ENCODE measurements around the gene TTC28. TPM values are rescaled to one million over a fixed set of nuclear protein-coding genes. Genes with fewer than 3 reads are reported as not detected.

TTC28 gene
- polyA plus RNA-seq, 1 donor from 2014 or later, result 14.8 TPM

DNA sequence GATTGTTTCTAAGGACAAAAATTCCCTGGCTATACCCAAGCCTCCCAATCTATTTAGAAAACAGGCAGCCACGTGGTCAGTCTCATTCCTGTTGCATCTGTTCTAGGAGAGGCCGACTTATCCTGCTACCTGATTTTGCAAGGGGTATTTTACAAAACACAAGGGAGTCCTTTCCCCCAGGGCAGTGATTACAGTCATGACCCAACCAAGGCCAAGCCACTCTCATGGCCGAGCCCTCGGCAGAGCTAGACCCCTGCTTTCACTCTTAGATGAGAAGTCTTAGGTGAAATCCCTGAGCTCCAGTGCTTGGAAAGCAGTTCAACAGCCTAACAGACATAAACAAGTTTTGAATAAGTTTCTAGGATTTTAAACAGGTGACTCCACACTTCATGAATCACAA, 671.6 kb downstream of the TTC28 start:
- Histone ChIP-seq H3F3A (ENCODE audit: insufficient read depth, low read length, poor library complexity, severe bottlenecking) (no peaks in the 10 kb centered on the region), H3K9me3 (ENCODE audit: low read length) (no peaks in the 10 kb centered on the region), H3K79me2 (replicated peaks; ENCODE audit: insufficient read depth, low read length) (no peaks in the 10 kb centered on the region), H3K27me3 (ENCODE audit: insufficient read depth, low read depth, low read length) (no peaks in the 10 kb centered on the region), H3K9ac (ENCODE audit: low read length) (no peak overlapping the region), H3K36me3 (ENCODE audit: insufficient read depth, low read length) (no peaks in the 10 kb centered on the region), H3K27ac (ENCODE audit: low read length) (no peak overlapping the region), H4K20me1 (ENCODE audit: insufficient read depth) (no peaks in the 10 kb centered on the region), H3K4me3 (ENCODE audit: low read length) (no peak overlapping the region), H3K9me2 (ENCODE audit: insufficient read depth, low read length) (no peaks in the 10 kb centered on the region), H3K4me2 (ENCODE audit: low read length) (no peak overlapping the region), H2AFZ (ENCODE audit: low read depth, low read length) (no peak overlapping the region)
- TF ChIP-seq MXI1 (conservative IDR thresholded peaks at IDR 0.05; ENCODE audit: poor library complexity, severe bottlenecking) (no peak), RAD21 (conservative IDR thresholded peaks at IDR 0.05) (no peak), TAF1 (IDR thresholded peaks at IDR 0.05; ENCODE audit: low read depth) (no peak), POLR2AphosphoS5 (IDR thresholded peaks at IDR 0.05) (no peak), SMC3 (conservative IDR thresholded peaks at IDR 0.05; ENCODE audit: poor library complexity) (no peak), EP300 (conservative IDR thresholded peaks at IDR 0.05; ENCODE audit: poor library complexity, severe bottlenecking) (no peak), EZH2 (IDR thresholded peaks at IDR 0.05; ENCODE audit: borderline replicate concordance, insufficient read depth, low read length, poor library complexity, severe bottlenecking) (no peak)
- TF ChIP-seq, protein P1, sequence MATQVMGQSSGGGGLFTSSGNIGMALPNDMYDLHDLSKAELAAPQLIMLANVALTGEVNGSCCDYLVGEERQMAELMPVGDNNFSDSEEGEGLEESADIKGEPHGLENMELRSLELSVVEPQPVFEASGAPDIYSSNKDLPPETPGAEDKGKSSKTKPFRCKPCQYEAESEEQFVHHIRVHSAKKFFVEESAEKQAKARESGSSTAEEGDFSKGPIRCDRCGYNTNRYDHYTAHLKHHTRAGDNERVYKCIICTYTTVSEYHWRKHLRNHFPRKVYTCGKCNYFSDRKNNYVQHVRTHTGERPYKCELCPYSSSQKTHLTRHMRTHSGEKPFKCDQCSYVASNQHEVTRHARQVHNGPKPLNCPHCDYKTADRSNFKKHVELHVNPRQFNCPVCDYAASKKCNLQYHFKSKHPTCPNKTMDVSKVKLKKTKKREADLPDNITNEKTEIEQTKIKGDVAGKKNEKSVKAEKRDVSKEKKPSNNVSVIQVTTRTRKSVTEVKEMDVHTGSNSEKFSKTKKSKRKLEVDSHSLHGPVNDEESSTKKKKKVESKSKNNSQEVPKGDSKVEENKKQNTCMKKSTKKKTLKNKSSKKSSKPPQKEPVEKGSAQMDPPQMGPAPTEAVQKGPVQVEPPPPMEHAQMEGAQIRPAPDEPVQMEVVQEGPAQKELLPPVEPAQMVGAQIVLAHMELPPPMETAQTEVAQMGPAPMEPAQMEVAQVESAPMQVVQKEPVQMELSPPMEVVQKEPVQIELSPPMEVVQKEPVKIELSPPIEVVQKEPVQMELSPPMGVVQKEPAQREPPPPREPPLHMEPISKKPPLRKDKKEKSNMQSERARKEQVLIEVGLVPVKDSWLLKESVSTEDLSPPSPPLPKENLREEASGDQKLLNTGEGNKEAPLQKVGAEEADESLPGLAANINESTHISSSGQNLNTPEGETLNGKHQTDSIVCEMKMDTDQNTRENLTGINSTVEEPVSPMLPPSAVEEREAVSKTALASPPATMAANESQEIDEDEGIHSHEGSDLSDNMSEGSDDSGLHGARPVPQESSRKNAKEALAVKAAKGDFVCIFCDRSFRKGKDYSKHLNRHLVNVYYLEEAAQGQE (IDR thresholded peaks at IDR 0.05; ENCODE audit: borderline replicate concordance), result no peak
- TF ChIP-seq, protein P2, sequence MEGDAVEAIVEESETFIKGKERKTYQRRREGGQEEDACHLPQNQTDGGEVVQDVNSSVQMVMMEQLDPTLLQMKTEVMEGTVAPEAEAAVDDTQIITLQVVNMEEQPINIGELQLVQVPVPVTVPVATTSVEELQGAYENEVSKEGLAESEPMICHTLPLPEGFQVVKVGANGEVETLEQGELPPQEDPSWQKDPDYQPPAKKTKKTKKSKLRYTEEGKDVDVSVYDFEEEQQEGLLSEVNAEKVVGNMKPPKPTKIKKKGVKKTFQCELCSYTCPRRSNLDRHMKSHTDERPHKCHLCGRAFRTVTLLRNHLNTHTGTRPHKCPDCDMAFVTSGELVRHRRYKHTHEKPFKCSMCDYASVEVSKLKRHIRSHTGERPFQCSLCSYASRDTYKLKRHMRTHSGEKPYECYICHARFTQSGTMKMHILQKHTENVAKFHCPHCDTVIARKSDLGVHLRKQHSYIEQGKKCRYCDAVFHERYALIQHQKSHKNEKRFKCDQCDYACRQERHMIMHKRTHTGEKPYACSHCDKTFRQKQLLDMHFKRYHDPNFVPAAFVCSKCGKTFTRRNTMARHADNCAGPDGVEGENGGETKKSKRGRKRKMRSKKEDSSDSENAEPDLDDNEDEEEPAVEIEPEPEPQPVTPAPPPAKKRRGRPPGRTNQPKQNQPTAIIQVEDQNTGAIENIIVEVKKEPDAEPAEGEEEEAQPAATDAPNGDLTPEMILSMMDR (IDR thresholded peaks at IDR 0.05; ENCODE audit: poor library complexity, severe bottlenecking), result no peak

DNA sequence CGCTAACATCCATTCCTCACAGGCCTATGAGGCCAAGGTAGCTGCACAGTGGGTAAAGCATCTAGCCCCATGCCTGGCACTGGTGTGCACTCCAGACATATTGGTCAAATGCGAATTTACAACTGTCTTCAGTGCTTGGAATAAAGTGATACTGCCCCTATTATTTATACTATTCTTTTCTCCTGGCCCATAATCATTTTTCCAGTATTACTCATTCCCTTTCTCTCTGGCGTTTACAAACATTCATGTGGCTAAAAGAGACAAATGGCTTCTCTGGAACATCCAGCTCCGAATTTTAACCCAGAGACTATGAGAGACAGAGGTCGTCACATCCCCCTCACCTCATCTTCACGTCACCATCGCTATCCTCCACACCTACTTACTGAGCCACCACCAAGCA, 673.4 kb downstream of the TTC28 start:
- no peak overlapping the region for H3K9ac ChIP-seq (ENCODE audit: low read length)
- H2AFZ ChIP-seq (ENCODE audit: low read depth, low read length), result no peak overlapping the region
- H4K20me1 ChIP-seq (ENCODE audit: insufficient read depth), result no peaks in the 10 kb centered on the region
- H3F3A ChIP-seq (ENCODE audit: insufficient read depth, low read length, poor library complexity, severe bottlenecking), result no peaks in the 10 kb centered on the region
- H3K4me3 ChIP-seq (ENCODE audit: low read length), result no peak overlapping the region
- H3K9me2 ChIP-seq (ENCODE audit: insufficient read depth, low read length), result no peaks in the 10 kb centered on the region
- H3K27me3 ChIP-seq (ENCODE audit: insufficient read depth, low read depth, low read length), result no peaks in the 10 kb centered on the region
- H3K9me3 ChIP-seq (ENCODE audit: low read length), result no peaks in the 10 kb centered on the region
- H3K4me2 ChIP-seq (ENCODE audit: low read length), result no peak overlapping the region
- TF ChIP-seq SMC3 (conservative IDR thresholded peaks at IDR 0.05; ENCODE audit: poor library complexity), result no peak
- no peak for TF ChIP-seq RAD21 (conservative IDR thresholded peaks at IDR 0.05)
- no peak for TF ChIP-seq TAF1 (IDR thresholded peaks at IDR 0.05; ENCODE audit: low read depth)
- TF ChIP-seq POLR2AphosphoS5 (IDR thresholded peaks at IDR 0.05), result no peak
- TF ChIP-seq, protein P1 (IDR thresholded peaks at IDR 0.05; ENCODE audit: borderline replicate concordance), result no peak
- no peak for TF ChIP-seq MXI1 (conservative IDR thresholded peaks at IDR 0.05; ENCODE audit: poor library complexity, severe bottlenecking)
- TF ChIP-seq EP300 (conservative IDR thresholded peaks at IDR 0.05; ENCODE audit: poor library complexity, severe bottlenecking), result no peak
- TF ChIP-seq, protein P2 (IDR thresholded peaks at IDR 0.05; ENCODE audit: poor library complexity, severe bottlenecking), result no peak
- no peak for TF ChIP-seq EZH2 (IDR thresholded peaks at IDR 0.05; ENCODE audit: borderline replicate concordance, insufficient read depth, low read length, poor library complexity, severe bottlenecking)
- H3K36me3 ChIP-seq (ENCODE audit: insufficient read depth, low read length), result no peaks in the 10 kb centered on the region
- H3K27ac ChIP-seq (ENCODE audit: low read length), result no peak overlapping the region
- no peaks in the 10 kb centered on the region for H3K79me2 ChIP-seq (replicated peaks; ENCODE audit: insufficient read depth, low read length)

Data from neural cell (in vitro differentiated cells).